CD4-positive, alpha-beta T cell treated with Interleukin-4 for 1 hour (primary cell): ENCODE data around the gene SHC1.

Source experiments
- DNase-seq, 2 donors: peaks; one replicate each; pipeline ENCODE4 v3.0.0-alpha.2; 2020 to 2022

SHC1 gene

GRCh38 chr1:154971341-154971998 lies 923 bp upstream of the SHC1 start:
- DNase-seq = no peak

- no peak for DNase-seq
These were observed 591 bp downstream of the SHC1 start for GRCh38 chr1:154969860-154970452.

GRCh38 chr1:154969246-154969645 lies 1.3 kb downstream of the SHC1 start:
- no peak for DNase-seq

GRCh38 chr1:154968731-154969130 lies 1.8 kb downstream of the SHC1 start:
- DNase-seq = no peak

- no peak for DNase-seq
These were observed 3.1 kb downstream of the SHC1 start for GRCh38 chr1:154967331-154967950.

- DNase-seq = no peak
These were observed 4.4 kb downstream of the SHC1 start for GRCh38 chr1:154966111-154966510.

GRCh38 chr1:154964359-154964758 lies 6.2 kb downstream of the SHC1 start:
- DNase-seq = no peak

GRCh38 chr1:154963643-154964042 lies 6.9 kb downstream of the SHC1 start:
- DNase-seq = no peak

GRCh38 chr1:154962795-154963330 lies 7.7 kb downstream of the SHC1 start:
- no peak for DNase-seq

- no peak for DNase-seq
These were observed 8.3 kb downstream of the SHC1 start for GRCh38 chr1:154962156-154962749.

- DNase-seq = peak; percentile 78 to 85
These were observed 9.1 kb downstream of the SHC1 start, which contains the start of gene PYGO2 for GRCh38 chr1:154961207-154962155. Gene PYGO2 (minus strand): TSS chr1:154961782. CDS start chr1:154961576, 206 bp downstream.

GRCh38 chr1:154960446-154961136 lies 10.0 kb downstream of the SHC1 start:
- DNase-seq = no peak

- no peak for DNase-seq
These were observed 11.1 kb downstream of the SHC1 start for GRCh38 chr1:154959426-154959780.

GRCh38 chr1:154958681-154959425 lies 11.7 kb downstream of the SHC1 start:
- DNase-seq = no peak

- DNase-seq = no peak
These were observed 12.5 kb downstream of the SHC1 start for GRCh38 chr1:154958036-154958435.

GRCh38 chr1:154957091-154957657 lies 13.4 kb downstream of the SHC1 start:
- no peak for DNase-seq

GRCh38 chr1:154956544-154956941 lies 14.0 kb downstream of the SHC1 start:
- DNase-seq = no peak

- peak; percentile 94 to 97 for DNase-seq
These were observed 14.6 kb downstream of the SHC1 start, which contains the start of gene PBXIP1 for GRCh38 chr1:154955718-154956543. Gene PBXIP1 (minus strand): TSS chr1:154956099. CDS start chr1:154953721, 2,378 bp downstream.

GRCh38 chr1:154955039-154955717 lies 15.4 kb downstream of the SHC1 start:
- DNase-seq = peak; percentile 98 to 99
